ENCODE measurements around the gene LHX3.

Gene LHX3

DNA sequence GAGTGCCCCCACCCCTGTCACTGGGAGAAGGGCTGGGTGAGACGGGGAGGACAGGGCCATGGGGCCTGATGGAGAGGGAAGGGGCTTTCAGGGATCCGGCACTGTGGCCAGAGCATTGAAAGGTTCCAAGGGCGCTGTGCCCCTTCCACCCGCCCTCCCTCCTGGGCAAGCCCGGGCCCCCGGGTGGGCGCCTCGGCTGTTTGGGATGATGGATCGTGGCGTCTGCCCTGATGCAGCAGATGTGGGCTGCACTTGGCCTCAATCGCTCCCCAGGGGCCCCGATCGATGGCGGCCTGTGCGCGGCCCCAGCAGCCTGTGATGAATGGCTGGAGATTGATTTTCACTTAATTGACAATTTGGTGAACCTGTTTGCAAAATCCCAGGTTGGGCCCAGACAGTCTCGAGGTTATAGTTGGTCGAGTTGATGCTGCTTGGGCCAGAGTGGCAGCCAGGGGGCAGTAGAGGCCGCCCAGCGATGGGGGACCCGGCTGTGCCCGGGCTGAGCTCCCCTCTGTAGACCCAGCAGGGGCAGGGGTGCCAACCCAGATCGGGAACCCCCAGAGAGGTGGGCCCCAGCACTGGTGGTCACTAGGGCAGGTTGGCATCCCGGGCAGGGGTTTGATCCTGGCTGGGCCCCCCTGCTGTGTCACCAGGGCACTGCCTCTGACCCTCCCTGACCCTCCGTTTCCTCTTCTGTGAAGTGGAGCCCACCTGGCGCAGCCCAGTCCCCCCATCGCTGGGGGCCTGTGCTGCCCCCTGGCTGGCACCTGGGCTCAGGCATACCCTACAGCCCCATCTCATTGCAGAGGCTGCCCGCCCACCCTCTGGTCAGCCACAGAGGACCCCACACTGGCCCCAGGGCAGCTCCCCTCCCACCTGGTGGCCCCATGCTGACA, 34.7 kb downstream of the LHX3 start:
- TF ChIP-seq, protein P1, sequence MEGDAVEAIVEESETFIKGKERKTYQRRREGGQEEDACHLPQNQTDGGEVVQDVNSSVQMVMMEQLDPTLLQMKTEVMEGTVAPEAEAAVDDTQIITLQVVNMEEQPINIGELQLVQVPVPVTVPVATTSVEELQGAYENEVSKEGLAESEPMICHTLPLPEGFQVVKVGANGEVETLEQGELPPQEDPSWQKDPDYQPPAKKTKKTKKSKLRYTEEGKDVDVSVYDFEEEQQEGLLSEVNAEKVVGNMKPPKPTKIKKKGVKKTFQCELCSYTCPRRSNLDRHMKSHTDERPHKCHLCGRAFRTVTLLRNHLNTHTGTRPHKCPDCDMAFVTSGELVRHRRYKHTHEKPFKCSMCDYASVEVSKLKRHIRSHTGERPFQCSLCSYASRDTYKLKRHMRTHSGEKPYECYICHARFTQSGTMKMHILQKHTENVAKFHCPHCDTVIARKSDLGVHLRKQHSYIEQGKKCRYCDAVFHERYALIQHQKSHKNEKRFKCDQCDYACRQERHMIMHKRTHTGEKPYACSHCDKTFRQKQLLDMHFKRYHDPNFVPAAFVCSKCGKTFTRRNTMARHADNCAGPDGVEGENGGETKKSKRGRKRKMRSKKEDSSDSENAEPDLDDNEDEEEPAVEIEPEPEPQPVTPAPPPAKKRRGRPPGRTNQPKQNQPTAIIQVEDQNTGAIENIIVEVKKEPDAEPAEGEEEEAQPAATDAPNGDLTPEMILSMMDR (IDR thresholded peaks at IDR 0.05; ENCODE audit: low read length, missing control alignments): peak; percentile 69
- peak; percentile 10 for DNase-seq (ENCODE audit: low read depth)
- no peak overlapping the region for H3K4me3 ChIP-seq (replicated peaks; ENCODE audit: low read depth, low read length)

- no peak overlapping the region for H3K4me3 ChIP-seq (replicated peaks; ENCODE audit: low read depth, low read length)
- TF ChIP-seq, protein P1 (IDR thresholded peaks at IDR 0.05; ENCODE audit: low read length, missing control alignments): no peak
- no peak for DNase-seq (ENCODE audit: low read depth)
These were observed 35.4 kb downstream of the LHX3 start for GRCh38 chr9:136169495-136169894.

DNA sequence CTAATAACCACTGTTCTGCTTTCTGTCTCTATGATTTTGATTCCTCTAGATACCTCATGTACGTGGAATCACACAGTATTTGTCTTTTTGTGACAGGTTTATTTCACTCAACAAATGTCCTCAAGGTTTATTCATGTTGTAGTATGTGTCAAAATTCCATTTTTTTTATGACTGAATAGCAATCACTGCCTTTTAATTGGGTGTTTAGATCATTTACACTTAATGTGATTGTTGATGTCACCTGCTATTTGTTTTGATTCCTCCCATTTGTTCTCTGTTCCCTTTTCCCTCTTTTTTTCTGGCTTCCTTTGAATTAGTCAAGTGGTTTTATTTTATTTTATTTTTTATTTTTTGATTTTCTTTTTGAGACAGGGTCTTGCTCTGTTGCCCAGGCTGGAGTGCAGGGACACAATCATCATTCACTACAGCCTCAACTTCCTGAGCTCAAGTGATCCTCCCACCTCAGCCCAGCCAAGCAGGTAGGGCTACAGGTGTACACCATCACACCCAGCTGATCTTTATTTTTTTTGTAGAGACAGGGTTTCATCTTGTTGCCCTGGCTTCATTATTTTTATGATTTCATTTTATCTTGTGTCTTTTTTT, 41.6 kb downstream of the LHX3 start:
- no peak for DNase-seq (ENCODE audit: low read depth)
- TF ChIP-seq, protein P1 (IDR thresholded peaks at IDR 0.05; ENCODE audit: low read length, missing control alignments): no peak

GRCh38 chr9:136160995-136161610, 43.8 kb downstream of the LHX3 start:
- no peak for DNase-seq (ENCODE audit: low read depth)
- H3K4me3 ChIP-seq (replicated peaks; ENCODE audit: low read depth, low read length): no peak overlapping the region
- TF ChIP-seq, protein P1 (IDR thresholded peaks at IDR 0.05; ENCODE audit: low read length, missing control alignments): no peak

More for the DNA sequence above, 41.6 kb downstream of the LHX3 start:
- no peak overlapping the region for H3K4me3 ChIP-seq (replicated peaks; ENCODE audit: low read depth, low read length)

GRCh38 chr9:136160381-136160841, 44.5 kb downstream of the LHX3 start:
- DNase-seq (ENCODE audit: low read depth): no peak
- TF ChIP-seq, protein P1 (IDR thresholded peaks at IDR 0.05; ENCODE audit: low read length, missing control alignments): no peak
- no peak overlapping the region for H3K4me3 ChIP-seq (replicated peaks; ENCODE audit: low read depth, low read length)

GRCh38 chr9:136159851-136160250, 45.1 kb downstream of the LHX3 start:
- no peak for DNase-seq (ENCODE audit: low read depth)
- no peak overlapping the region for H3K4me3 ChIP-seq (replicated peaks; ENCODE audit: low read depth, low read length)
- TF ChIP-seq, protein P1 (IDR thresholded peaks at IDR 0.05; ENCODE audit: low read length, missing control alignments): no peak

Measured in fibroblast of pulmonary artery (primary cell).